BLaER1 (cell line): ENCODE data around the gene SYNPO2.
"Not testable (repeated sequence)": the region's sequence is repeated elsewhere in the genome, so short reads cannot be mapped to it uniquely, and the experiment has no call there.

Experiments used
- H3K27ac ChIP-seq: shearing (Covaris generic); formaldehyde crosslinking; 2 replicates; pipeline ENCODE4 v1.8.1; 2022
- H3K27me3 ChIP-seq: shearing (Covaris generic); formaldehyde crosslinking; 2 replicates; pipeline ENCODE4 v1.8.1; 2022
- H3K36me3 ChIP-seq: shearing (Covaris generic); formaldehyde crosslinking; 2 replicates; pipeline ENCODE4 v1.8.1; 2022
- H3K4me1 ChIP-seq: shearing (Covaris generic); formaldehyde crosslinking; 2 replicates; pipeline ENCODE4 v1.8.1; 2022
- H3K4me2 ChIP-seq: shearing (Covaris generic); formaldehyde crosslinking; 2 replicates; pipeline ENCODE4 v1.8.1; 2022
- H3K4me3 ChIP-seq: shearing (Covaris generic); formaldehyde crosslinking; 2 replicates; pipeline ENCODE4 v1.8.1; 2022
- H3K9ac ChIP-seq: shearing (Covaris generic); formaldehyde crosslinking; 2 replicates; pipeline ENCODE4 v1.8.1; 2022
- H3K9me3 ChIP-seq: shearing (Covaris generic); formaldehyde crosslinking; 2 replicates; pipeline ENCODE4 v1.8.1; 2022
- H4K20me1 ChIP-seq: shearing (Covaris generic); formaldehyde crosslinking; 2 replicates; pipeline ENCODE4 v1.8.1; 2022
- Cebpa-rat ChIP-seq: shearing (Covaris generic); IDR thresholded peaks from 2 replicates; pipeline ENCODE4 v1.8.1; 2022

Gene SYNPO2

GRCh38 chr4:119037709-119038108 lies 149.1 kb downstream of the SYNPO2 start:
- no peaks in the 10 kb centered on the region for H3K36me3 ChIP-seq
- H3K27me3 ChIP-seq: no peaks in the 10 kb centered on the region
- TF ChIP-seq Cebpa-rat: no peak
- no peaks in the 10 kb centered on the region for H3K9me3 ChIP-seq
- no peak overlapping the region for H3K9ac ChIP-seq
- peaks cover 11% of the 10 kb centered on the region for H3K4me1 ChIP-seq
- H3K4me2 ChIP-seq: no peak overlapping the region
- H3K27ac ChIP-seq: no peak overlapping the region
- no peak overlapping the region for H3K4me3 ChIP-seq
- H4K20me1 ChIP-seq: no peaks in the 10 kb centered on the region

- H3K4me3 ChIP-seq: no peak overlapping the region
- no peaks in the 10 kb centered on the region for H3K27me3 ChIP-seq
- no peak overlapping the region for H3K4me2 ChIP-seq
- no peaks in the 10 kb centered on the region for H3K9me3 ChIP-seq
- H3K36me3 ChIP-seq: no peaks in the 10 kb centered on the region
- no peak for TF ChIP-seq Cebpa-rat
- H3K27ac ChIP-seq: no peak overlapping the region
- H3K9ac ChIP-seq: no peak overlapping the region
- H4K20me1 ChIP-seq: no peaks in the 10 kb centered on the region
- peaks cover 11% of the 10 kb centered on the region for H3K4me1 ChIP-seq
Observed at GRCh38 chr4:119038116-119038841, 149.6 kb downstream of the SYNPO2 start.

- Histone ChIP-seq H3K36me3 (no peaks in the 10 kb centered on the region), H3K9ac (no peak overlapping the region), H3K9me3 (no peaks in the 10 kb centered on the region), H3K4me3 (no peak overlapping the region), H3K27ac (no peak overlapping the region), H3K4me1 (peaks cover 11% of the 10 kb centered on the region), H3K27me3 (no peaks in the 10 kb centered on the region), H4K20me1 (no peaks in the 10 kb centered on the region), H3K4me2 (no peak overlapping the region)
- no peak for TF ChIP-seq Cebpa-rat
Observed at GRCh38 chr4:119039160-119039559, 150.5 kb downstream of the SYNPO2 start.

GRCh38 chr4:119039779-119040178 lies 151.1 kb downstream of the SYNPO2 start:
- H3K4me2 ChIP-seq: no peak overlapping the region
- H3K27me3 ChIP-seq: no peaks in the 10 kb centered on the region
- no peak for TF ChIP-seq Cebpa-rat
- H3K9ac ChIP-seq: no peak overlapping the region
- H3K4me1 ChIP-seq: peaks cover 11% of the 10 kb centered on the region
- H3K36me3 ChIP-seq: no peaks in the 10 kb centered on the region
- no peak overlapping the region for H3K27ac ChIP-seq
- no peak overlapping the region for H3K4me3 ChIP-seq
- no peaks in the 10 kb centered on the region for H3K9me3 ChIP-seq
- H4K20me1 ChIP-seq: no peaks in the 10 kb centered on the region

- Histone ChIP-seq H4K20me1 (no peaks in the 10 kb centered on the region), H3K4me3 (no peak overlapping the region), H3K27ac (no peak overlapping the region), H3K27me3 (no peaks in the 10 kb centered on the region), H3K9me3 (no peaks in the 10 kb centered on the region), H3K4me2 (no peak overlapping the region), H3K4me1 (peaks cover 11% of the 10 kb centered on the region), H3K9ac (no peak overlapping the region), H3K36me3 (no peaks in the 10 kb centered on the region)
- no peak for TF ChIP-seq Cebpa-rat
Observed at GRCh38 chr4:119040261-119040660, 151.6 kb downstream of the SYNPO2 start.

GRCh38 chr4:119040694-119041185 lies 152.1 kb downstream of the SYNPO2 start:
- H3K9me3 ChIP-seq: no peaks in the 10 kb centered on the region
- H3K4me2 ChIP-seq: no peak overlapping the region
- no peak overlapping the region for H3K9ac ChIP-seq
- H4K20me1 ChIP-seq: no peaks in the 10 kb centered on the region
- no peak overlapping the region for H3K4me3 ChIP-seq
- no peak overlapping the region for H3K27ac ChIP-seq
- no peaks in the 10 kb centered on the region for H3K27me3 ChIP-seq
- H3K36me3 ChIP-seq: no peaks in the 10 kb centered on the region
- no peak for TF ChIP-seq Cebpa-rat
- H3K4me1 ChIP-seq: peaks cover 11% of the 10 kb centered on the region

GRCh38 chr4:119041396-119041795 lies 152.7 kb downstream of the SYNPO2 start:
- Histone ChIP-seq H3K27ac (no peak overlapping the region), H3K27me3 (no peaks in the 10 kb centered on the region), H4K20me1 (no peaks in the 10 kb centered on the region), H3K36me3 (no peaks in the 10 kb centered on the region), H3K4me1 (peaks cover 16% of the 10 kb centered on the region), H3K9me3 (no peaks in the 10 kb centered on the region), H3K9ac (no peak overlapping the region), H3K4me2 (peak overlapping the region; percentile 42; the same call in 1 of the 2 replicates), H3K4me3 (no peak overlapping the region)
- no peak for TF ChIP-seq Cebpa-rat

GRCh38 chr4:119041951-119042560 lies 153.4 kb downstream of the SYNPO2 start:
- Histone ChIP-seq H4K20me1 (no peaks in the 10 kb centered on the region), H3K9me3 (no peaks in the 10 kb centered on the region), H3K4me3 (no peak overlapping the region), H3K4me2 (peak overlapping the region; percentile 42; the same call in 1 of the 2 replicates), H3K4me1 (peaks cover 19% of the 10 kb centered on the region), H3K27me3 (no peaks in the 10 kb centered on the region), H3K27ac (no peak overlapping the region), H3K36me3 (no peaks in the 10 kb centered on the region), H3K9ac (no peak overlapping the region)
- TF ChIP-seq Cebpa-rat: no peak

- peaks cover 19% of the 10 kb centered on the region for H3K4me1 ChIP-seq
- H3K9ac ChIP-seq: no peak overlapping the region
- H3K9me3 ChIP-seq: no peaks in the 10 kb centered on the region
- no peaks in the 10 kb centered on the region for H4K20me1 ChIP-seq
- H3K36me3 ChIP-seq: no peaks in the 10 kb centered on the region
- no peak overlapping the region for H3K4me3 ChIP-seq
- no peak for TF ChIP-seq Cebpa-rat
- H3K27me3 ChIP-seq: no peaks in the 10 kb centered on the region
- H3K4me2 ChIP-seq: peak overlapping the region; percentile 50
- H3K27ac ChIP-seq: no peak overlapping the region
Observed at GRCh38 chr4:119046263-119046662, 157.6 kb downstream of the SYNPO2 start.

- not testable (repeated sequence) for H3K4me2 ChIP-seq, H3K9ac ChIP-seq, H4K20me1 ChIP-seq, H3K9me3 ChIP-seq, H3K27me3 ChIP-seq, H3K4me3 ChIP-seq, H3K36me3 ChIP-seq, H3K27ac ChIP-seq
- H3K4me1 ChIP-seq: peaks cover 14% of the 10 kb centered on the region
Observed at GRCh38 chr4:119047059-119047458, 158.4 kb downstream of the SYNPO2 start.
